CD4-positive, alpha-beta T cell treated with Interleukin-15 for 4 hours (primary cell): ENCODE results near the gene LEPR.
"Not testable (repeated sequence)": the region's sequence is repeated elsewhere in the genome, so short reads cannot be mapped to it uniquely, and the experiment has no call there.

Experiments
- DNase-seq: peaks from one replicate; pipeline ENCODE4 v3.0.0-alpha.2; 2020; ENCODE audit warnings: low spot score

LEPR gene

DNA sequence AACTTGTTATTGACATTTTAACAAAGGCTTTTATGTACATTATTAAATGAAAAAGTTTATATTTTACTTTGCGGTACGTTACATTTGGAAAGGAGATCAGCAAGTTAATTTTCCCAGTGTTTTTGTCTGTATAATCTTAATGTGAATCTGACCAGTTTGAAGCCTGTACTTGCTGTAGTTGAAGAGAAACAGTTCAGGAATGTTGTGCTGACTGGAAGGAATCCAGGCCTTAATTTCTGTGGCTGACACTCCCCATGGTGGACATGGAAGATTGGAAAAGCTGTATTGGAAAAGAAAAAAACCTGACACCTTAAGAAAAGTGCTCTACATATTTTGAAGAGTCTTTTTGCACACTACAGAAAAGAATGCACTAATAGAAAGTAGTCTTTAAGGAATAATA is 15.5 kb downstream of the LEPR start:
- no peak for DNase-seq

DNA sequence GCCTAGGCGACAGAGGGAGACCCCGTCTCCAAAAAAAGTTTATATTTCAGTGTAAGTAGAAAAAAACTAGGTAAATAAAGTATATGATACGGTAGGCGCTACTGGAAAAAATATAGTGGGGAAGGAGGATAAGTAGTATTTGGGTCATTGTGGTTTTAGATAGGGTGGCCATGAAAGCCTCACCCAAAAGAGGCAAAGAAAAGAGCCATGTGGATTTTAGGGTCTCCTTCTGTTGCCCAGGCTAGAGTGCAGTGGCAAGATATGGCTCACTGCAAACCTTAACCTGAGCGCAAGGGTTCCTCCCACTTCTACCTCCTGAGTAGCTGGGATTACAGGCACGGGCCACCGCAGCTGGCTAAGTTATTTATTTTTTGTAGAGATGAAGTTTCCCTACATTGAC is 17.1 kb downstream of the LEPR start:
- no peak for DNase-seq

DNA sequence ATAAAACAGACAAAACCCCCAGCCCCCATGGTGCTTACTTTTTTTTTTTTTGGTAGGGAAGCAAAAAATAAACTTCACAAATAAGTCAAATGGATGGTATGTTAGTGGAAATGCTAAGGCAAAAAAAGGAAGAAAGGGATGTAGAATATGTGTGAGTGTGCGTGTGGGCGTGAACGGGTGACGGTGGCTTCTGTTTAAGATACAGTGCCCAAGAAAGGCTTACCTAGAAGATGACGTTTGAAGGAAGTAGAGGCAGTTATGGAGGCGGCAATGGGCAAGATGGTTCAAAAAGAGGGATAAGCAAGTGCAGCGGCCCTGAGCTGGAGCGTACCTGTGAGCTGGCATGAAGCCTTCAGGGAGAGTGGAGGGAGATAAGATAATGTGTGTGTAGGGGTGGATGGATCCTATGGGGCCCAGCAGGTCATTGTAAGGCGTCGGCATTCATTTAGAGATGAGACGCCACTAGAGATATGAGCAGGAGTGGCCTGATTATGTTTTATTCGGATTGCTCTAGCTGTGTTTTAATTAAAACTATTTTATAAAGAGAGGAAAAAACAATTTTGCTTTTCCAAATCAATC is 19.9 kb downstream of the LEPR start:
- no peak for DNase-seq

DNA sequence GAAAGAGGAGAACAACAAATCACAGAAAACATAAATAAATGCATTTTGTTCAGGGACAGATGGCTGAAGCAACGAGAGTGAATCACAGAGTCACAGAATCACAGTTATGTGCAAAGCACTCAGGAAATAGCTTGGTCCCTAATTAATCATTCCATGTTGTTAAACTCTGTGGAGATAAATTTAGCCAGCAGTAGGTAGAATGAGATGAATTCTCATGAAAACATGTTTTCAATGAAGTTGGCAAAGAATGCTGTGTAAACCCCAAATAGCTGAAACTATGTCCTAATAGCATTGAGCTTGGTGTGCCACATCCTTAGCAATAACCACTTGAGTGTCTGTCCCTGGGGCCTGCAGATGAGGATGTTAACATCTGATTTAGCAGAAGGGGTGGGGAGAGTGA is 20.4 kb downstream of the LEPR start:
- no peak for DNase-seq

DNA sequence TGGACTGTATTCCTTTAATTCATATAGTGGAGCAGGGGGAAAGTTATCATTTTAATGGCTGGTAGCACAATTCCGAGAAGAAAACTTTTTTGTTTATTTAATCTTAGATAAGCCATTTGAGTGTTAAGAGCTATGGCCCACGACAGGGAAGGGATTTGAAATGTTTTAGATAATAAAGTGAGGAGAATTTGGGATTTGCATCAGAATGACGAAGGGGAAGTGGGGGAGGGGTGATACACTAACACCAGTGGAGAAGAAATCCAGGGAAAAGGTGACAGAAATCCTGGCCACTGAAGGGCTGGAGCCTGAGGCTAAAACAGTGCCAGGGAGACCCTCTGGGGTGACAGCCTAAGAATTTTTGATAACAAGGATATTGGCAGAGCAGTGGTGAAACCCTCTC is 21.0 kb downstream of the LEPR start:
- no peak for DNase-seq

DNA sequence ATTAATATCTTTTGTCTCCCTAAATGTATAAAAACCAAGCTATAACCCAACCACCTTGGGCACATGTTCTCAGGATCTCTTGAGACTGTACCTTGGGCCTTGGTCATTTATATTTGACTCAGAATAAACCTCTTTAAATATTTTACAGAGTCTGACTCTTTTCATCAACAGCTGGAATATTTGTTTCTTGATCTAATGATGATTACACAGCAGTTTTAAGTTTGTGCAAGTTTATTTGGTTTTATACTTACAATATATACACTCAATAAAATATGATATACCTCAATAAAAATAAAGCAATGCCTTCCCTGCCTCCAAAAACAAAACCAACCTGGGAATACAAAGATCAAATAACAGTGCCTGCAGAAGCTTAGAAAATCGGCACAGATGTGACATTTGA is 22.0 kb downstream of the LEPR start:
- DNase-seq: no peak

DNA sequence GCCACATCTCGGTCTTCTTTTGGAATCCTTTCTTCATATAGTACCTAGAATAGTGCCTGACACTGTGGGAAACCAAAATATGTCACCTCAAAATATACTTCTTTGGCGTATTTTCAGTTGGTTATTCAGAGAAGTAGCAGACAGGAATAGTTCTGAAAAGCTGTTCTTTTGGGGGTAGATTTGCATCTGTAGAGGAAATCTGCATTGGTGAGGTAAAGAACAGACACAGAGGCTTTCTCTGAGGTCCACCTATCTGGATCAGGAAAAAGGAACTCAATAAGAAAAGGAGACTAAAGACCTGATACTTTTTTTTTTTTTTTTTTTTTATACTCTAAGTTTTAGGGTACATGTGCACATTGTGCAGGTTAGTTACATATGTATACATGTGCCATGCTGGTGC is 23.2 kb downstream of the LEPR start:
- DNase-seq: no peak

DNA sequence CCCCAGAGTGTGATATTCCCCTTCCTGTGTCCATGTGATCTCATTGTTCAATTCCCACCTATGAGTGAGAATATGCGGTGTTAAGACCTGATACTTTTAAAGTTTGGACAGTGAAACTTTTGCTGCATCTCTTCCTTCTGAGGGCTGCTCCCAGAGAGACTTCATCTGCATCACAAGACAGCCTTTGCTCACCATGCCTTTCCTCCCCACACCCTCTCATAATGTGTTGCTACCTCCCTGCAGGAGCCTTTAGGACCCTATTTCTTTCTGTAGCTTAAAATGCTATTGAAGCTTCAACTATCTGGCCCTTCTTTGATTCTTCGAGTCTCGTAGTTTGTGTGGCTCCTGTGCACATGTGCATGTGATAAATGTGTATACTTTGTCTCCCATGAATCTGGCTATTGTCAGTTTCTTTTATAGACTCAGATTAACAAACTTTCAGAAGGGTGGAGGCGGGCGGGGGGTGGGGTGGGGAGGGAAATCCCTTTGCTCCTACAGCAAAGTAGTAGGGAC is 23.7 kb downstream of the LEPR start:
- no peak for DNase-seq

DNA sequence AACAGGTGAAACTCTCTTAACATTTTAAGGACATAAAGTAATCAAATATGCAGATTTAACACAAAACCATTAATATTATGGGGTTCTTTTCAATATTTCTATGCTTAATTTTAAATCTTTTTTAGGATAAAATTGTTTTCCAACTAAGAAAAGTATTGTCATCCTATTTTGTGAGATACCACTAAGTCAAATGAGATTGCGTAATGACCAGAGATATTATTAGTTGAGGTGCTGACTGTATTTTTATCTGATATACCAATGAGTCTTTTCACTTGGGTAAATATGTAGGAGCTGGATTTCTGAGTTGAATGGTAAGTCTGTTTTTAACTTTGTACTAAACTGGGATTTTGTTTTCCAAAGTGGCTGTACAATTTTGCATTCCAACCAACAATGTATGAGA is 25.4 kb downstream of the LEPR start:
- no peak for DNase-seq

DNA sequence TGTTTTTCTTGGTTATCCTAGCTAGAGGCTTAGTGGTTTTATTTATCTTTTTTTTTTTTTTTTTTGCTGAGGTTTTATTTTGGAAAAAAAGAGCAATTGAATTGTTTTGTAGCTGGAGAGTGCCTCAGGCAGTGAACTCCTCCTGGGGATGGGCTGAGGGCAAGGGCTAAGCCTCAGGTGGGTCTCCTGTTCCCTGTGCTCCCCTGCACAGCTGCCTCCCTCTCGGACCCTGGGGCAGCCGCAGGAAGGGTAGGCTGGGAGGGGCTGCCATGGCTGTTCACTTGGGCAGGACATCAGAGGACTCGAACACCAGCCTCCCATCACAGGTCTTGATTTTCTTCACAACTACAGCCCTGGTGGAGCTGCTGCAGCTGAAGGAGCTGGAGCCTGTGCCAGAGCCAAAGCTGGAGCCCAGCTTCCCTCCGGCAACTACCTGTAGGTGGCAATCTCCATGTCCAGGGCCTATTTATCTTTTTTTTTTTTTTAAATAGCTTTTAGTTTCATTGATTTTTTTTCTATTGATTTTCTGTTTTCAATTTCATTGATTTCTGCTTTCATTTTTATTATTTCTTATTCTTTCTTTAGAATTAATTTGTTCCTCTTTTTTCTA is 28.9 kb downstream of the LEPR start:
- no peak for DNase-seq

DNA sequence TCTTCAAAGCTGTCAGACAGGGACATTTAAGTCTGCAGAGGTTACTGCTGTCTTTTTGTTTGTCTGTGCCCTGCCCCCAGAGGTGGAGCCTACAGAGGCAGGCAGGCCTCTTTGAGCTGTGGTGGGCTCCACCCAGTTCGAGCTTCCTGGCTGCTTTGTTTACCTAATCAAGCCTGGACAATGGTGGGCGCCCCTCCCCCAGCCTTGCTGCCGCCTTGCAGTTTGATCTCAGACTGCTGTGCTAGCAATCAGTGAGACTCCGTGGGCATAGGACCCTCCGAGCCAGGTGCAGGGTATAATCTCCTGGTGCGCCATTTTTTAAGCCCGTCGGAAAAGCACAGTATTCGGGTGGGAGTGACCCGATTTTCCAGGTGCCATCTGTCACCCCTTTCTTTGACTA is 35.2 kb downstream of the LEPR start:
- not testable (repeated sequence) for DNase-seq

DNA sequence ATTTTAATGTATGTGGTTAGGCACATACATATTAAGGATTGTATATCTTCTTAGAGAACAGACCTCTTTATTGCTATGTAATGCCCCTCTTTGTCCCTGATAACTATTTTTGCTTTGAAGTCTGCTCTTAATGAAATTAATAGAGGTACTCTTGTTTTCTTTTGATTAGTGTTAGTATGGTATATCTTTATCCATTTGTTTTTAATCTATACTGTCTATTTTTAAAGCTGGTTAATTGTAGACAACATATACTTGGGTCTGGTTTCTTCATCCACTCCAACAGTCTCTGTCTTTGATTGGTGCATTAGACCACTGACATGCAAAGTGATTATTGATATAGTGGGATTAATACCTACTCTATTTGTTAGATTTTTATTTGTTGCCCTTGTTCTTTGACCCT is 36.0 kb downstream of the LEPR start:
- no peak for DNase-seq

DNA sequence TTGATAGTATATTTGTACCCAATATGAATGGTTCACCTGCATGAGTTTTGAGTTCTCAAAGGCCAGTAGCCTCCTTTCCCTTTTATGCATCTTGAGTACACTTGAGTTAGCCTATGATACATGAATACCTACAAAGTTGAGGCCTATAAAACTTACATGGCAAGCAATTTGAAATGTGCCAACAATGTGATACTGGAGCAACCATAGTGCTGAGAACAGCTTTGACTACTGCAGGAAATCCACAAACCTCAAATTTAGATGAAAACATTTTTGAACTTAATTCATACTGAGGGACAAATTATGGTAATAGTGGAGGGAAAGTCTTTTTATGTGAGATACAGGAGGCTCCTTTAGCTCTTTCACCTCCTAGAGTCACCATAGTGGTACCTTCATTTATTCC is 37.4 kb downstream of the LEPR start:
- no peak for DNase-seq

DNA sequence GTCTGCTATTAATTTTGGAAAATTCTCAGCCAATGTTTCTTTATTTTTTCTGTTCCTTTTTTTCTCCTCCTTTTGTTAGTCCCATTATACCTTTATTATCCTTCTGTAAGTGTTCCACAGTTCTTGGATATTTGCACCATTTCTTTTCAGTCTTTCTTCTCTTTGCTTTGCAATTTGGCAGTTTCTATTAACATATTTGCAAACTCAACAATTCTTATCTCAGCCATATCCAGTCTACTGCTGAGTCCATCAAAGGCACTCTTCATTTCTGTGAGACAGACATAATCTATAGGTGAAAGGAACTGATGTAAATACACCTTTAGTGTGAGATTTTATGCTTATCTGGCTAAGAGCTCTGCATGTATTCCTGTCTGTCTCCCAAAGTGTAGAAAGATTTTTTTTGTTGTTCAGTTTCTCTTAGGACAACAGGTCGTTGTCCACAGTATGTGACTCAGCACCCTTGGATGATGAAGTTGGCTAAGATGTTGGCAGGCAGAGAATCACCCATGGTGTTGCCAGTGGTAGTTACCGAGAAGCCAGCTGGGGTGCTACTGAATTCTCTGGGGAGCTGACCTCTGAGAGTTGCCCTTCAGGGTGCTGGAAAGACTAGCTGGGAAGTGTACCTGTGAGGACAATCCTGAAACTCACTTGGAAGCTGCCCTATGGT is 38.4 kb downstream of the LEPR start:
- no peak for DNase-seq

DNA sequence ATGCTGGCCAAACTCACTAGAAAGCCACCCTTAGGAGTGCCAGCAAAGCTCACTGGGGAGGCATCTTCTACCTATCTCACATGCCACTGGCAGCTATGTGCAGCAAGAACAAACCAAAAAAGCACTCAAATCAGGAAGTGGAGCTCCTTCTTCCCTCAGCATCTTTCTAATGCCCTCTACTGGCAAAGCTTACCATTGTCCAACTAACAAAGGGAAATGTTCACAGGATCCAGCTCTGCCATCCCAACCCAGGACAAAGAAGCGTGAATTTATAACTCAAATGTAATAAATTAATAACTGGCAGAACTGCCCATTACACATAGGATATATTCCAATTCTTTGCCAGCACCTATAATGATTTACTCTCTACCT is 38.9 kb downstream of the LEPR start:
- DNase-seq: no peak

DNA sequence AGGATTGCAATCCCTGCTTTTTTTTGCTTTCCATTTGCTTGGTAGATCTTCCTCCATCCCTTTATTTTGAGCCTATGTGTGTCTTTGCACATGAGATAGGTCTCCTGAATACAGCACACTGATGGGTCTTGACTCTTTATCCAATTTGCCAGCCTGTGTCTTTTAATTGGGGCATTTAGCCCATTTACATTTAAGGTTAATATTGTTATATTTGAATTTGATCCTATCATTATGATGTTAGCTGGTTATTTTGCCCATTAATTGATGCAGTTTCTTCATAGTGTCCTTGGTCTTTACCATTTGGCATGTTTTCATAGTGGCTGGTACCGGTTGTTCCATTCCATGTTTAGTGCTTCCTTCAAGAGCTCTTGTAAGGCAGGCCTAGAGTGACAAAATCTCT is 45.4 kb downstream of the LEPR start:
- DNase-seq: not testable (repeated sequence)

DNA sequence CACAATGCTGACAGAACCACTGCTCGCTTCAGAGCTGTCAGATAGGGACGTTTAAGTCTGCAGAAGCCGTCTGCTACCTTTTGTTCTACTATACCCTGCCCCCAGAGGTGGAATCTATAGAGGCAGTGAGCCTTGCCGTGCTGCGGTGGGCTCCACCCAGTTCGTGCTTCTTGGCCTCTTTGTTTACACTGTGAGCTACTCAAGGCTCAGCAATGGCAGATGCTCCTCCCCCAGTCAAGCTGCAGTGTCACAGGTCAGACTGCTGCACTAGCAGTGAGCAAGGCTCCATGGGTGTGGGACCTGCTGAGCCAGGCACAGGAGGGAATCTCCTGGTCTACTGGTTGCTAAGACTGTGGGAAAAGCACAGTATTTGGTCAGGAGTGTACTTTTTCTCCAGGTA is 47.1 kb downstream of the LEPR start:
- DNase-seq: no peak

DNA sequence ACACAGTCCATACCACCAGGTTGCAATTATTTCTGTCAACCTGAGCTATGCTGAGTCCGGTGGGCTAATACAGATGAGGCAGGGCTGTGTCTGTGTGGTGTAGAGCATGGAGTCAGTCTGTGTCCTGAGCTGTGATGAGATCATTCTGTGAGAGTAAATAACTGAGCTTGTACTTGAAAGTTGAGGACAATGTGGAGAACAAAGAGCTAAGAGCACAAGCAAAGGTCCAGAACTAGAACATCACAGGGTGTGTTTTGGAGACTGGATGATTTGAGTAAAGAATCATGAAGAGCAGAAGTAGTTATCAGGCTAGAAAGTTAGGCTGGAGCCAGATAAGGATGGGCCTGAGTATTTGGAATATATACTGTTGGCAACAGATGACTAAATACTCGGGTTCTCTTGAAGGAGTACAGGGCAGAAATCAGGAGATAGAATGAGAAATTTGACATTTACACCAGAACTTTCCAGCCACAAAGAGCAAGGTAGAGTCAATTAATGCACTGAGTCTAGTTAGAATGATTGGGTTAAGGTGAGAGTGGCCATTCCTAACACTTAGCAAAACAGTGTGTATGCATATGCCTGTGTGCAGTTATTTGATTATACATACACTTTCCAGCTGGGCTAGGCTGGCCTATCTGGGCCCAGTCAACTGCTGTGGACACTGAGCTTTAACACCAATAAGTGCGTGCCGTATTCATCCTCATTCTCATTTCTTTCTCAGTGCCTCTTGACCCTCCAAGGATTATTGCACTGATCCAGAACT is 48.8 kb downstream of the LEPR start:
- DNase-seq: no peak

DNA sequence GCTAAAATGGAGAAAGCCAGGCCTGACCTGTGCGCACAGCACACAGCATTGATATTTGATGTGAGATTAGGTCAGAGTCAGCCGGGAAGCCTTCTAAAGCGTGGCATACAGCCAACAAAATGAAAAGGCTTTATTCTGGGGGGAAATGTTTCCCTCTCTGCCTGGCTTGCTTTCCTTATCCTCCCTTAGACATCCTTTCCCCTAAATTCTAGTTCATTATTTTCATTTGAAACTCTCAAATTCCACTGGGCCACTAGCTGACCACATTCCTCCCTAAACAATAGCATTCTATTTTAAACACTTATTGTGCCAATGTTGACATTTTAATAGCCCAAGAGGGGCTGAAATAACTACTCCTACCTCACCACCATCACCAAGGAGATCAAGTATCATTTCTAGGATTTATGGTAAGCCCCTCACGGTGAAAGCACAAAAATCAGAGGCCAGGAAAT is 49.4 kb downstream of the LEPR start:
- no peak for DNase-seq
